KG1 (cell line): ENCODE measurements around the gene EIF5B.

Experiments
- DNase-seq: peaks from one replicate; lab custom pipeline; 2025; lab: John Stamatoyannopoulos, UW

EIF5B gene

GRCh38 chr2:99373144-99373543, 36.0 kb downstream of the EIF5B start:
- DNase-seq, result no peak

- no peak for DNase-seq
Observed at GRCh38 chr2:99374747-99375146, 37.6 kb downstream of the EIF5B start.

GRCh38 chr2:99376254-99376864, 39.2 kb downstream of the EIF5B start:
- DNase-seq, result no peak

GRCh38 chr2:99377879-99378278, 40.7 kb downstream of the EIF5B start:
- no peak for DNase-seq

GRCh38 chr2:99380376-99381010, 43.3 kb downstream of the EIF5B start:
- no peak for DNase-seq

- no peak for DNase-seq
Observed at GRCh38 chr2:99382143-99382542, 45.0 kb downstream of the EIF5B start.

- no peak for DNase-seq
Observed at GRCh38 chr2:99386011-99386410, 48.8 kb downstream of the EIF5B start.

- no peak for DNase-seq
Observed at GRCh38 chr2:99388892-99389291, 51.7 kb downstream of the EIF5B start.

GRCh38 chr2:99389371-99389770, 52.2 kb downstream of the EIF5B start:
- DNase-seq, result no peak

GRCh38 chr2:99389946-99390345, 52.8 kb downstream of the EIF5B start:
- DNase-seq, result no peak

GRCh38 chr2:99395589-99396130, 58.5 kb downstream of the EIF5B start:
- no peak for DNase-seq

- no peak for DNase-seq
Observed at GRCh38 chr2:99397266-99397920, 60.2 kb downstream of the EIF5B start.

- DNase-seq, result no peak
Observed at GRCh38 chr2:99398303-99398702, 61.1 kb downstream of the EIF5B start.

- DNase-seq, result no peak
Observed at GRCh38 chr2:99399063-99399462, 61.9 kb downstream of the EIF5B start.

GRCh38 chr2:99399795-99400194, 62.6 kb downstream of the EIF5B start:
- no peak for DNase-seq

- no peak for DNase-seq
Observed at GRCh38 chr2:99401841-99402240, 64.7 kb downstream of the EIF5B start.

- DNase-seq, result no peak
Observed at GRCh38 chr2:99403084-99403483, 65.9 kb downstream of the EIF5B start.

- DNase-seq, result no peak
Observed at GRCh38 chr2:99403524-99403923, 66.3 kb downstream of the EIF5B start.

- DNase-seq, result no peak
Observed at GRCh38 chr2:99404039-99404796, 67.0 kb downstream of the EIF5B start.

GRCh38 chr2:99404797-99405669, 67.8 kb downstream of the EIF5B start:
- DNase-seq, result no peak

GRCh38 chr2:99406137-99406536, 68.9 kb downstream of the EIF5B start:
- DNase-seq, result no peak

- no peak for DNase-seq
Observed at GRCh38 chr2:99410276-99410675, 73.1 kb downstream of the EIF5B start.
